ENCODE measurements around the gene CMTM3.

DNA sequence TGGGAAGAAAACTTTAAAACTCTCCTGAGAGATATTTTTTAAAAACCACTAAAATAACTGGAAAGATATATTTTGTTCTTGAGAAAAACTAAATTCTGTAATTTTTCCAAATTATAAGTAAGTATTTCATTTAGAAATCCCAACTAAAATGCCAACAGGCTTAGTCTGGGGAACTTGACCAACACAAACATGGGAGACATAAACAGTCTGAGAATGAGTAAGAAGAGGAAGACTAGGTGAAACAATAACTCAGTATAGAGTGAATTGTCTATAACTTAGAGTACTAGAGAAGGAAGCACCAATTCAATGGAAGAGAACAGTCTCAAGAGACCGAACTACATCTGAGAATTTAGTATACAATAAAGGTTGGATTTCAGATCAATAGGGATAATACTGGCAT lies 35.4 kb upstream of the CMTM3 start:
- TF ChIP-seq, protein P1, sequence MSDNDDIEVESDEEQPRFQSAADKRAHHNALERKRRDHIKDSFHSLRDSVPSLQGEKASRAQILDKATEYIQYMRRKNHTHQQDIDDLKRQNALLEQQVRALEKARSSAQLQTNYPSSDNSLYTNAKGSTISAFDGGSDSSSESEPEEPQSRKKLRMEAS (IDR thresholded peaks at IDR 0.05), result no peak
- no peak for TF ChIP-seq YY1 (IDR thresholded peaks at IDR 0.05)
- TF ChIP-seq, protein P2, sequence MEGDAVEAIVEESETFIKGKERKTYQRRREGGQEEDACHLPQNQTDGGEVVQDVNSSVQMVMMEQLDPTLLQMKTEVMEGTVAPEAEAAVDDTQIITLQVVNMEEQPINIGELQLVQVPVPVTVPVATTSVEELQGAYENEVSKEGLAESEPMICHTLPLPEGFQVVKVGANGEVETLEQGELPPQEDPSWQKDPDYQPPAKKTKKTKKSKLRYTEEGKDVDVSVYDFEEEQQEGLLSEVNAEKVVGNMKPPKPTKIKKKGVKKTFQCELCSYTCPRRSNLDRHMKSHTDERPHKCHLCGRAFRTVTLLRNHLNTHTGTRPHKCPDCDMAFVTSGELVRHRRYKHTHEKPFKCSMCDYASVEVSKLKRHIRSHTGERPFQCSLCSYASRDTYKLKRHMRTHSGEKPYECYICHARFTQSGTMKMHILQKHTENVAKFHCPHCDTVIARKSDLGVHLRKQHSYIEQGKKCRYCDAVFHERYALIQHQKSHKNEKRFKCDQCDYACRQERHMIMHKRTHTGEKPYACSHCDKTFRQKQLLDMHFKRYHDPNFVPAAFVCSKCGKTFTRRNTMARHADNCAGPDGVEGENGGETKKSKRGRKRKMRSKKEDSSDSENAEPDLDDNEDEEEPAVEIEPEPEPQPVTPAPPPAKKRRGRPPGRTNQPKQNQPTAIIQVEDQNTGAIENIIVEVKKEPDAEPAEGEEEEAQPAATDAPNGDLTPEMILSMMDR (IDR thresholded peaks at IDR 0.05; ENCODE audit: low read depth, low read length, missing input control), result no peak
- TF ChIP-seq, protein P3, sequence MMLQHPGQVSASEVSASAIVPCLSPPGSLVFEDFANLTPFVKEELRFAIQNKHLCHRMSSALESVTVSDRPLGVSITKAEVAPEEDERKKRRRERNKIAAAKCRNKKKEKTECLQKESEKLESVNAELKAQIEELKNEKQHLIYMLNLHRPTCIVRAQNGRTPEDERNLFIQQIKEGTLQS (IDR thresholded peaks at IDR 0.05), result no peak
- no peak for TF ChIP-seq JUND (IDR thresholded peaks at IDR 0.05)
- no peak for TF ChIP-seq RXRA (IDR thresholded peaks at IDR 0.05)
- TF ChIP-seq TAF1 (conservative IDR thresholded peaks at IDR 0.05), result no peak
- TF ChIP-seq EGR1 (IDR thresholded peaks at IDR 0.05; ENCODE audit: low read depth in 2 of 2), result no peak
- TF ChIP-seq, protein P4, sequence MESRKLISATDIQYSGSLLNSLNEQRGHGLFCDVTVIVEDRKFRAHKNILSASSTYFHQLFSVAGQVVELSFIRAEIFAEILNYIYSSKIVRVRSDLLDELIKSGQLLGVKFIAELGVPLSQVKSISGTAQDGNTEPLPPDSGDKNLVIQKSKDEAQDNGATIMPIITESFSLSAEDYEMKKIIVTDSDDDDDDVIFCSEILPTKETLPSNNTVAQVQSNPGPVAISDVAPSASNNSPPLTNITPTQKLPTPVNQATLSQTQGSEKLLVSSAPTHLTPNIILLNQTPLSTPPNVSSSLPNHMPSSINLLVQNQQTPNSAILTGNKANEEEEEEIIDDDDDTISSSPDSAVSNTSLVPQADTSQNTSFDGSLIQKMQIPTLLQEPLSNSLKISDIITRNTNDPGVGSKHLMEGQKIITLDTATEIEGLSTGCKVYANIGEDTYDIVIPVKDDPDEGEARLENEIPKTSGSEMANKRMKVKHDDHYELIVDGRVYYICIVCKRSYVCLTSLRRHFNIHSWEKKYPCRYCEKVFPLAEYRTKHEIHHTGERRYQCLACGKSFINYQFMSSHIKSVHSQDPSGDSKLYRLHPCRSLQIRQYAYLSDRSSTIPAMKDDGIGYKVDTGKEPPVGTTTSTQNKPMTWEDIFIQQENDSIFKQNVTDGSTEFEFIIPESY (IDR thresholded peaks at IDR 0.05), result no peak
- TF ChIP-seq FOXA1 (IDR thresholded peaks at IDR 0.05), result no peak
- no peak for TF ChIP-seq RAD21 (IDR thresholded peaks at IDR 0.05)
- TF ChIP-seq, protein P5, sequence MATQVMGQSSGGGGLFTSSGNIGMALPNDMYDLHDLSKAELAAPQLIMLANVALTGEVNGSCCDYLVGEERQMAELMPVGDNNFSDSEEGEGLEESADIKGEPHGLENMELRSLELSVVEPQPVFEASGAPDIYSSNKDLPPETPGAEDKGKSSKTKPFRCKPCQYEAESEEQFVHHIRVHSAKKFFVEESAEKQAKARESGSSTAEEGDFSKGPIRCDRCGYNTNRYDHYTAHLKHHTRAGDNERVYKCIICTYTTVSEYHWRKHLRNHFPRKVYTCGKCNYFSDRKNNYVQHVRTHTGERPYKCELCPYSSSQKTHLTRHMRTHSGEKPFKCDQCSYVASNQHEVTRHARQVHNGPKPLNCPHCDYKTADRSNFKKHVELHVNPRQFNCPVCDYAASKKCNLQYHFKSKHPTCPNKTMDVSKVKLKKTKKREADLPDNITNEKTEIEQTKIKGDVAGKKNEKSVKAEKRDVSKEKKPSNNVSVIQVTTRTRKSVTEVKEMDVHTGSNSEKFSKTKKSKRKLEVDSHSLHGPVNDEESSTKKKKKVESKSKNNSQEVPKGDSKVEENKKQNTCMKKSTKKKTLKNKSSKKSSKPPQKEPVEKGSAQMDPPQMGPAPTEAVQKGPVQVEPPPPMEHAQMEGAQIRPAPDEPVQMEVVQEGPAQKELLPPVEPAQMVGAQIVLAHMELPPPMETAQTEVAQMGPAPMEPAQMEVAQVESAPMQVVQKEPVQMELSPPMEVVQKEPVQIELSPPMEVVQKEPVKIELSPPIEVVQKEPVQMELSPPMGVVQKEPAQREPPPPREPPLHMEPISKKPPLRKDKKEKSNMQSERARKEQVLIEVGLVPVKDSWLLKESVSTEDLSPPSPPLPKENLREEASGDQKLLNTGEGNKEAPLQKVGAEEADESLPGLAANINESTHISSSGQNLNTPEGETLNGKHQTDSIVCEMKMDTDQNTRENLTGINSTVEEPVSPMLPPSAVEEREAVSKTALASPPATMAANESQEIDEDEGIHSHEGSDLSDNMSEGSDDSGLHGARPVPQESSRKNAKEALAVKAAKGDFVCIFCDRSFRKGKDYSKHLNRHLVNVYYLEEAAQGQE (IDR thresholded peaks at IDR 0.05), result no peak

Data from liver (tissue), 3 donors.